HCT116 (cell line): ENCODE data around the gene STX1B.

Source experiments
- CBX3 ChIP-seq: IDR thresholded peaks from 2 replicates; pipeline ENCODE4 v1.6.1; 2012; ENCODE audit warnings: low read depth
- ELF1 ChIP-seq: IDR thresholded peaks from 2 replicates; pipeline ENCODE4 v1.6.1; 2012; ENCODE audit warnings: low read depth, borderline replicate concordance
- EZH2 ChIP-seq: fragments of 200-600 bp; sonication (generic); IDR thresholded peaks from 2 replicates; pipeline ENCODE4 v1.6.1; 2017; ENCODE audit warnings: antibody characterized with exemption, mixed run types
- EZH2phosphoT487 ChIP-seq: fragments of 200-600 bp; IDR thresholded peaks from 2 replicates; pipeline ENCODE4 v1.6.1; 2018; ENCODE audit warnings: antibody characterized with exemption, borderline replicate concordance
- JUND ChIP-seq: IDR thresholded peaks from 2 replicates; pipeline ENCODE4 v1.6.1; 2012
- POLR2A ChIP-seq: IDR thresholded peaks from 2 replicates; pipeline ENCODE4 v1.7.0; 2011; ENCODE audit warnings: borderline replicate concordance; ENCODE audit not compliant: insufficient read depth, insufficient read length; ENCODE audit errors: extremely low read depth
- POLR2AphosphoS5 ChIP-seq: IDR thresholded peaks from 2 replicates; pipeline ENCODE4 v1.6.1; 2011; ENCODE audit warnings: mild to moderate bottlenecking, low read depth, low read length, moderate library complexity
- SRF ChIP-seq: IDR thresholded peaks from 2 replicates; pipeline ENCODE4 v1.6.1; 2012; ENCODE audit warnings: low read depth
- TCF7L2 ChIP-seq: IDR thresholded peaks from 2 replicates; pipeline ENCODE4 v1.7.0; 2011; ENCODE audit warnings: borderline replicate concordance, inconsistent platforms; ENCODE audit not compliant: insufficient read depth, insufficient read length; ENCODE audit errors: extremely low read depth
- TF ChIP-seq, protein P1 (sequence below), 3 experiments: fragments of 200-600 bp in 1 of 3; sonication (generic) in 1 of 3; IDR thresholded peaks in 2 of 3; conservative IDR thresholded peaks in 1 of 3; 2 replicates each; pipeline ENCODE4 v1.5.1; 2012 to 2017; ENCODE audit warnings: low read depth in 2 of 3, low read length in 2 of 3, antibody characterized with exemption in 1 of 3, borderline replicate concordance in 1 of 3, control low read depth in 1 of 3, mild to moderate bottlenecking in 1 of 3, mixed read lengths in 1 of 3, mixed run types in 1 of 3, moderate library complexity in 1 of 3; ENCODE audit not compliant: insufficient read depth in 1 of 3
- TF ChIP-seq, protein P2 (sequence below): IDR thresholded peaks from 2 replicates; pipeline ENCODE4 v1.6.1; 2011; ENCODE audit warnings: mild to moderate bottlenecking, low read length, moderate library complexity; ENCODE audit not compliant: insufficient replicate concordance; ENCODE audit errors: extremely low read depth

DNA sequence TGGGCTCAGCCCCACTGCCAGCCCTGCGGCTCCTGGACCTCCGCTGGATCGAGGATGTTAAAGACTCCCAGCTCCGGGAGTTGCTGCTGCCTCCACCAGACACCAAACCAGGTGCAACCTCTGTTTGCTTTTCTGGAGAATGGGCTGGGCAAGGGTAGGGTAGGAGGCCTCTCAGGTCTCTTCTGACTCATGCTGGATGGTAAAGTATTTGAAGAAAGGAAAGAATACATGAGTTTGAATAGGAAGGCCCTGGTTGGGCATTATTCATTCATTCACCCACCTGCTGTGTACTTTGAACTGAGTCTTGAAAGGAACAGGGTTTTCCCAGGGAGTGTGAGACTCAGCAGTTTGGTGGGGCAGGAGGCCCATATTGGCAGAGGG is 68.0 kb downstream of the STX1B start:
- TF ChIP-seq EZH2 (no peak), SRF (no peak), POLR2A (no peak), POLR2AphosphoS5 (no peak), CBX3 (no peak), ELF1 (no peak), EZH2phosphoT487 (no peak), TCF7L2 (no peak), JUND (no peak)
- TF ChIP-seq, protein P1, sequence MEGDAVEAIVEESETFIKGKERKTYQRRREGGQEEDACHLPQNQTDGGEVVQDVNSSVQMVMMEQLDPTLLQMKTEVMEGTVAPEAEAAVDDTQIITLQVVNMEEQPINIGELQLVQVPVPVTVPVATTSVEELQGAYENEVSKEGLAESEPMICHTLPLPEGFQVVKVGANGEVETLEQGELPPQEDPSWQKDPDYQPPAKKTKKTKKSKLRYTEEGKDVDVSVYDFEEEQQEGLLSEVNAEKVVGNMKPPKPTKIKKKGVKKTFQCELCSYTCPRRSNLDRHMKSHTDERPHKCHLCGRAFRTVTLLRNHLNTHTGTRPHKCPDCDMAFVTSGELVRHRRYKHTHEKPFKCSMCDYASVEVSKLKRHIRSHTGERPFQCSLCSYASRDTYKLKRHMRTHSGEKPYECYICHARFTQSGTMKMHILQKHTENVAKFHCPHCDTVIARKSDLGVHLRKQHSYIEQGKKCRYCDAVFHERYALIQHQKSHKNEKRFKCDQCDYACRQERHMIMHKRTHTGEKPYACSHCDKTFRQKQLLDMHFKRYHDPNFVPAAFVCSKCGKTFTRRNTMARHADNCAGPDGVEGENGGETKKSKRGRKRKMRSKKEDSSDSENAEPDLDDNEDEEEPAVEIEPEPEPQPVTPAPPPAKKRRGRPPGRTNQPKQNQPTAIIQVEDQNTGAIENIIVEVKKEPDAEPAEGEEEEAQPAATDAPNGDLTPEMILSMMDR (IDR thresholded peaks at IDR 0.05 in 2 of 3, conservative IDR thresholded peaks at IDR 0.05 in 1 of 3; ENCODE audit: borderline replicate concordance in 1 of 3, insufficient read depth in 1 of 3, low read depth in 2 of 3, low read length in 2 of 3) = no peak
- TF ChIP-seq, protein P2, sequence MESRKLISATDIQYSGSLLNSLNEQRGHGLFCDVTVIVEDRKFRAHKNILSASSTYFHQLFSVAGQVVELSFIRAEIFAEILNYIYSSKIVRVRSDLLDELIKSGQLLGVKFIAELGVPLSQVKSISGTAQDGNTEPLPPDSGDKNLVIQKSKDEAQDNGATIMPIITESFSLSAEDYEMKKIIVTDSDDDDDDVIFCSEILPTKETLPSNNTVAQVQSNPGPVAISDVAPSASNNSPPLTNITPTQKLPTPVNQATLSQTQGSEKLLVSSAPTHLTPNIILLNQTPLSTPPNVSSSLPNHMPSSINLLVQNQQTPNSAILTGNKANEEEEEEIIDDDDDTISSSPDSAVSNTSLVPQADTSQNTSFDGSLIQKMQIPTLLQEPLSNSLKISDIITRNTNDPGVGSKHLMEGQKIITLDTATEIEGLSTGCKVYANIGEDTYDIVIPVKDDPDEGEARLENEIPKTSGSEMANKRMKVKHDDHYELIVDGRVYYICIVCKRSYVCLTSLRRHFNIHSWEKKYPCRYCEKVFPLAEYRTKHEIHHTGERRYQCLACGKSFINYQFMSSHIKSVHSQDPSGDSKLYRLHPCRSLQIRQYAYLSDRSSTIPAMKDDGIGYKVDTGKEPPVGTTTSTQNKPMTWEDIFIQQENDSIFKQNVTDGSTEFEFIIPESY = no peak
